GM19468 (cell line): ENCODE measurements around the gene MTMR2.
"Not testable (repeated sequence)": the region's sequence is repeated elsewhere in the genome, so short reads cannot be mapped to it uniquely, and the experiment has no call there.

ENCODE experiments used
- ATAC-seq: cut with Tn5 transposase; IDR thresholded peaks from one replicate; pipeline ENCODE4 v1.9.1; 2021; ENCODE audit warnings: mild to moderate bottlenecking, moderate library complexity, moderate number of reproducible peaks; ENCODE audit not compliant: unreplicated experiment; ENCODE audit errors: extremely low read depth

The MTMR2 gene

DNA sequence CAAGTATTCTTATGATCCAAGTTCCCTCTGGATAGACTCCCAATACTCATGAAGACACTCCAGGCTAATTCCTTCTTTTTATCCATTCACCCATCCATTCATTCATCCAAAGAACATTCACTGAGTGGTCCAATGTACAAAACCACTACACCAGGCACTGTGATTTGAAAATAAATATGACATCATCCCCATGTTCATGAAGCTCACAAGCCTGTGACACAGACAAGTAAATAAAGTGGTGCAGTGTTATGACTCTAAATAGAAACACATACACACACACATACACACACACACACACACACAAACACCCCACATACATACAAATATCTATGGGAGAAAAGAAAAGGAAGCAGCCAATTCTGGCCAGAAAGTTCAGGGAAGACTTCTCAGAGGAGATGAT lies 35.5 kb downstream of the MTMR2 start:
- no peak for ATAC-seq

DNA sequence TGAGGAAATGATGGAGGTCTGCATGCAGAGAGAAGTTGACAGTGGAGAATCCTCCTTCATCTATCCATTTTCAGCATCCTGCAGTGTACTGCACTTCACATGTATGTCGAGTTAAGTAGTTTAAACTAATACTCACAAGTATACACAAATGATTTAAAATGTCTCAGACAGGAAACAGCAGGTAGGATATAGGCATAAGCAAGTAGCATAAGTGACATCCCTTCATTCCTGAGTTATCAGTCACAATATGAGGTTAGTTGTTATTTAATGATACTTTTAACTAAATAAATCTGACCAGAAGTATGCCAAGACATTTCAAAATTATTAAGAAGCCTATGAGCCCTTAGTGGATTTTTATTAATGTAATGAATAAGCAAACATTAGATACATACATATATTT lies 37.4 kb downstream of the MTMR2 start:
- no peak for ATAC-seq

DNA sequence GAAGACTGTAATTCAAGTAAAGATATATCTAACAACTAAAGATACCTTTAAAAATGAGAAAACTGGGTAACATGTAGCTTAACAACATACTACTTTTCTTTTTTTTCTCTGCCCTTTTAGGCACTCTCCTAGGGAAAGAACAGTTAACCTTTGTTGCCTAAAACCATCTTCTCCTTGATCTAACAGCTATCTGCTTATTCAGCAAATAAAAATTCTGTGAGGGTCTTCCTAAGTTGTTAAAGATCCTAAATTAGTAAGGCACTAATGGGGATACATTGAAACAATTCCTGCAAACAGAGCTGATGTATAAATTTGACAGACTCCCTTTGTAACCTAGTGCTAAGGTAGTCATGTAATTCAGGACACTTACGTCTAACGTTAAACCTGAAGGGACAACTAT lies 39.1 kb downstream of the MTMR2 start:
- no peak for ATAC-seq

DNA sequence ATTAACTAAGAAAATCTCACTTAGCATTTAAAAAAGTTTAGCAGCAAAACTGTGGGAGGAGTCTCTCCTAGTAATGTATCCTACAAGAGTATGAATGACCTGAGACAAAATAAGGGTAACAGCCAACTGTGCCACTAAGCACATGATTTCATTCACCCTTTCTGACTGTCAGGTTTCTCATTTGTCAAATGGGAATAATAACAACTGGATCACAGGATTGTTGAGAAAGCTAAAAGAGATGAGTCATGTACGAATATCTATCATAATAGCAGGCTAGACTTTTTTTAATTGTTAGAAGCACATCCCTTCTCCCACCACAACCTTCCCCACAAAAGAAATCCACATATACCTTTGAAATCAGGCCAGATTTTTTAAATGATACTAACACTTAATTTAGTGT lies 39.5 kb downstream of the MTMR2 start:
- no peak for ATAC-seq

DNA sequence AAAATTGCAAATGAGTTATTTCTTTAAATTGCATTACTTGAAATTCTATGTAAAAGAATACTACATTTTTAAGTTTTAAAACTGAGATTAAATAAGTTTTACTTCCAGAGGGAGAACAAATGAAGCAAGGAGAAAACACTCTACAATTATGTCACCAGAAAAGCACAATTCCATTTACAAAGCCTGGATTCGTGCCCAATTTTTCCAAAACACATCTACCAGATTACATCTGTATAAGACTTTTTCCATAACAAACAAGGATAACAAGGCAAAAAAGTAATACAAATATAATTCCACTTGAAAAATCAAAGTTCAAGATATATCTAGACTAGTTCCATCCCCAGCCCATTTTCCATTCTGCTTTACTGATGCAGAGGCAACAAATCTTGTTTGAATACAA lies 40.5 kb downstream of the MTMR2 start:
- ATAC-seq, result no peak

DNA sequence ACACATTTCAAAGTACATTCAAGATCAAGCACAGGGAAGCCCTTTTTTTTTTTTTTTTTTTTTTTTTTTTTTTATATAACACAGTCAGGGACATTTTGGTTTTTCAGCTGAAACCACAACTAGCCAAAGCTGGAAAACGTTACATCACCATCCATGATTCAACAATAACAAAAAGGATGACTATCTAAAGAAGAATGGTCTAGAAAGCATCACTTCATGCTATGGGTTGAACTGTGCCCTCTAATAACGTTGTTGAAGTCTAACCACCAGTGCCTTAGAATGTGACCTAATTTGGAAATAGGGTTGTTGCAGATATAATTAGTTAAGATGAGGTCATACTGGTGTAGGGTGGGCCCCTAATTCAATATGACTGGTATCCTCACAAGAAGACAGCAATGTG lies 46.6 kb downstream of the MTMR2 start:
- ATAC-seq, result no peak

DNA sequence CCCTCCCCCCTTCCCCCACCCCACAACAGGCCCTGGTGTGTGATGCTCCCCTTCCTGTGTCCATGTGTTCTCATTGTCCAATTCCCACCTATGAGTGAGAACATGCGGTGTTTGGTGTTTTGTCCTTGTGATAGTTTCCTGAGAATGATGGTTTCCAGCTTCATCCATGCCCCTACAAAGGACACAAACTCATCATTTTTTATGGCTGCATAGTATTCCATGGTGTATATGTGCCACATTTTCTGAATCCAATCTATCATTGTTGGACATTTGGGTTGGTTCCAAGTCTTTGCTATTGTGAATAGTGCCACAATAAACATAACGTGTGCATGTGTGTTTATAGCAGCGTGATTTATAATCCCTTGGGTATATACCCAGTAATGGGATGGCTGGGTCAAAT lies 53.0 kb downstream of the MTMR2 start:
- not testable (repeated sequence) for ATAC-seq

DNA sequence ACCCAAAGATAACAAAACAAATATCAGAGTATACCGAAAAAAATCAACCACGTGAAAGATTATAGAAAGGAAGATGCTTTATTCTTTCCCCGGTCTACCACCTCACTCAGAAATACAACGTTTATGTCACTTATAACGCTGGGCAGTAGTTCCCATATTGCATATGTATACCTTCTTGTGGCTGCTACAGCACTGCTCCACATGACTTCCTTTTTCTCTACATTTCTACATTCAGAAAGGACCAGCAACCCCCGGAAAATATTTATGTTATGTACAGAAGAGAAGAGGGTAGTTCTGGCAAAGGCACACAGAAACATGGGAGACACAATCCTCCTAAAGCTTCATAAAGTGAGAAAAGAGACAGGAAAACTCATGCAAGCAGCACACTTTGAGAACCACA lies 56.8 kb downstream of the MTMR2 start:
- no peak for ATAC-seq

DNA sequence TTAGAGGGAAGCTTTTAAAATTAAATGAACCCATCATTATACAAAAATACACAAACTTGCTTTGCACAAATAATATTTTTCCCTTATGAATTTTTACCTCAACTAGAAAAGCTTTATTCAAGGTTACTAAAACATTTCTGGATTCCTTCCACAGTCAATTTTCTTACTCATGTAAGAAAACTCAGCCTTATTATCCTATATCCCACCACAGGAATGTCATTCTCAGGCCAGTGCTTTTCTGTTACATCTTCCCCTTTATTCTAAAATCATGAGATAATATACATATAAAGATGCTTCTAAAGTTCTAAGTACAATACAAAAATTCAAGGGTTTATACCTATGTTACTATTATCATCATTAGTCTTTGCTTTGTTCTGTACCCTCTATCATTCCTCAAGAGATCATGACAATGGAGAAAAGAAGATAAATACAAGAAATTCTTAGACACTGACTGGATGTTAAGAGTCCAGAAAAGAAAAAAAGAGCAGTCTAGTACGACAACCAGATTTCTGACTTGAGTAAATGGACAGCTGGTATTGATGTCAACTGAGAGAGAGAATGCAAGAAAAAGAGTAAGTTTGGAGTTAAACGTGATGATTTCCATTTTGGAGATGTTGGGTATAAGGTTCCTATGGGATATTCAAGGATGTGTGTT lies 60.3 kb downstream of the MTMR2 start:
- ATAC-seq, result no peak

DNA sequence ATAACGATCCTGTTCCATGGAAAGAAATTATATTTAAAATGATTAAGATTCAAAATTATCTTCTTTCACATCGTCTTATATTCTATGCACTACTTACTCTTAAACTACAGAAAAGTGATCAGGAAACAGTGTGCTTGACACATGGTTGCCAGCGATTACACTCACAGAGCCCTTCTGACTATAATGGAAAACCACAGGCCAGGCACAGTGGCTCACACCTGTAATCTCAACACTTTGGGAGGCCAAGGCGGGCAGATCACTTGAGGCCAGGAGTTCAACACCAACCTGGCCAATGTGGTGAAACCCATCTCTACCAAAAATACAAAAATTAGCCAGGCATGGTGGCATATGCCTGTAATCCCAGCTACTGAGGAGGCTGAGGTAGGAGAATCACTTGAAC lies 63.9 kb downstream of the MTMR2 start:
- not testable (repeated sequence) for ATAC-seq

DNA sequence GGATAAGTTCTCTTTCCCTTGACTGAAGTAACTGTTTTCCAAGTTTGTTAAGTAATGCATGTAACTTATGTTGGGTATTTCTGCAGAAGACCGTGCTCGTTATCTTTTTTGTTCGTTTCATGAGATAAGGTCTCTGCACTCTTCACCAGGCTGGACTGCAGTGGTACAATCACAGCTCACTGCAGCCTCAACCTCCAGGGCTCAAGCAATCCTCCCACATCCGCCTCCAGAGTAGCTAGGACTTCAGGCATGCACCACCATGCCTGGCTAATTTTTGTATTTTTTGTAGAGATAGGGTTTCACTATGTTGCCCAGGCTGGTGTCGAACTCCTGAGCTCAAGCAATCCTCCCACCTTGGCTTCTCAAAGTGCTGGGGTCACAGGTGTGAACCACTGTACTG lies 69.5 kb downstream of the MTMR2 start:
- ATAC-seq, result not testable (repeated sequence)

DNA sequence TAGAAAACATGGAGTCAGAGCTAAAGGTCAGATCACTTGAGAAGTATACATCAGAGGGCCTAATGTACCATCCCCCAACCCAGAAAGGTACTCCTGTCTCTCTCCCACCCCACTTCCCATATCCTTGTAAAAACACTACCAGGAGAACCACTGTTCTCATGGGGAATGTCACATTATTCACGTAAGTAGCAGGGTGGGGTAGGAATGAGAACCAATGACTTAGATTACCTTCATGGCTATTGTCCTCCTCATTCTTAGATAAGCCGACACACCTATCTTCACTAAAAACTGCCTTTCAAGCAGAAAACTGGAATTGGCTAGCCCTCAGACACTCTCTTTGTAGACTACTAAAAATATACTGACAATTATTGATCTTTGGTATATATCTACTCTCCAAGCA lies 70.0 kb downstream of the MTMR2 start:
- no peak for ATAC-seq

DNA sequence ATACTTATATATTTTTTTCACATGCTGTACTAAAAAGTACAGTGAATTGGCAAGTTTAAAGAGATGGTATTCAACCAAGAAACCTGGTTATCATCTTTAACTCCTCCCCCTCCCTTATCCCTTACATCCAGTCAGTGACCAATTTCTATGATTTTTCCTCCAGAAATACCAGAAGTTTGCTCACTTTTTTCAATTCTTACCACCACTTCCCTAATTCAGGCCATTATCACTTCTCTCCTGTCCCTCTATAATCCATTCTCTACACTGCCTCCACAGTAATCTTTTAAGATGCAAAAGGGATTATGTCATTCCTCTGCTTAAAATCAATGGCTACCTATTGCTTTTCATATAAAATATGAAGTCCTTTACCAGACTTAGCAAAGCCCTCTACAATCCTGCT lies 70.8 kb downstream of the MTMR2 start:
- ATAC-seq, result no peak

DNA sequence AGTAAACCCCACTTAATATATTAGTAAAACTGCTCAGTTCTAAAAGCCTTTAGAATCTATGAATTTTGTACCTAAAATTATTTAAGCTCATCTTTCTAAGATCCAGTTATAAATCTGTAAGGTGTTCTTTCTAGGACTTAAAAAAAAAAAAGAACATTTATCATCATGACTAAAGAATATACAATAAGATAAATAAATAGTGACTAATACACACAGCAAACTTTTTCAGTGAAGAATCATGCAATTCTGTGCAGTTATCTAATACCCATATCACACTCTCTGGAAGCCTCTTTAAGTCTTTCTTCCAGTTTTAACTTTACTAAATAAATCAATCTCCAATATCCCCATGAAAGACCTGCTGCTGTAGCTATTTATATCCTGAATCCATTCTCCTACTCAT lies 73.8 kb downstream of the MTMR2 start:
- no peak for ATAC-seq

DNA sequence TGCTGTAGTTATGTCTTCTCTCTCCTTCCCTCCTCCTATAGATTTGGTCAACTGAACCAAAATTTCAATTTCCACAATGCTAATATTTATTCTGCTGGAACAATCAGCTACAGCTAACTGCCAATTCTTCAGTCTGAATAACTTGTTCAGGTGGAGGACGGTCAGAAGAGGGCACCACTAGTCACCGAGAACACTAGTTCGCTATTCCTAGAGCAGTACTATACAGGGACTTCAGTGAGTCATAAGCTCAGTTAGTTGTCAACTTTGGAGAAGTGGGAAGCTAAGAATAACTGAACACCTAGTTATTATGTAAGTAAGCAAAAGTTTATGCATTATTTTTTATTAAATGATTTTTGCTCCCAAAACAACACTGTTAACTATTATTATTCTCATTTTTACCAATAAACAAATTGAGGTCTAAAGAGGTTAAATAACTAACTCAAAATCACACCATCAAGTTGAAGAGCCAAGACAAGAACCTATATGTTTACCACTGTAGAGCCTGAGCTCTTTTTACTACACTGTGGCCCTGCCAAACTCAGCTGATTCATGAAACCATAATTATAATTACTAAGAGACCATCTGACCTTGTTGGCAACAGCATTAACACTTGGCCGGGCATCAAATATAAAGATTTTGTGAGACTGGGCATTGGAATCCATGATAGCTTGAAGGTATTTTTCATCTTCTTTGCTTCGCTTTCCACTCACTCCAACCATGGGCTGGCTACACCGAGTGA lies 74.7 kb downstream of the MTMR2 start:
- ATAC-seq, result no peak

DNA sequence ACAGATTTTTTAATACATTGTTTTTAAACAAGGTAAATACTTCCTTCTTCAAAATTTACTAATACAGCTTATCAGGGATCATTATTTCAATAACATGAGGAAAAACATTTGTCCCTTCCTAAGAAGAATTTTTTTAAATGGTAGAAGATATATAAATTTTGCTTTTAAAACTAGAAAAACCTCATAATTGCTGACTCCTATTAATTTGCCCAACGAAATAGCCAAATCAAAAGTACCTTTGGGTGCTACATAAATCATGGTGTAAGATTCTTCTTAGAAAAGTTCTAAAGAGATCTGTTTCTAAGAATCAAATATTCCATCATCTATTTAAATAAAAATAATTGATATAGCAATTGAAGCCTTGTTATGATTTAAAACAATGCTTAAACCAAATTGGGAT lies 78.7 kb downstream of the MTMR2 start:
- no peak for ATAC-seq

DNA sequence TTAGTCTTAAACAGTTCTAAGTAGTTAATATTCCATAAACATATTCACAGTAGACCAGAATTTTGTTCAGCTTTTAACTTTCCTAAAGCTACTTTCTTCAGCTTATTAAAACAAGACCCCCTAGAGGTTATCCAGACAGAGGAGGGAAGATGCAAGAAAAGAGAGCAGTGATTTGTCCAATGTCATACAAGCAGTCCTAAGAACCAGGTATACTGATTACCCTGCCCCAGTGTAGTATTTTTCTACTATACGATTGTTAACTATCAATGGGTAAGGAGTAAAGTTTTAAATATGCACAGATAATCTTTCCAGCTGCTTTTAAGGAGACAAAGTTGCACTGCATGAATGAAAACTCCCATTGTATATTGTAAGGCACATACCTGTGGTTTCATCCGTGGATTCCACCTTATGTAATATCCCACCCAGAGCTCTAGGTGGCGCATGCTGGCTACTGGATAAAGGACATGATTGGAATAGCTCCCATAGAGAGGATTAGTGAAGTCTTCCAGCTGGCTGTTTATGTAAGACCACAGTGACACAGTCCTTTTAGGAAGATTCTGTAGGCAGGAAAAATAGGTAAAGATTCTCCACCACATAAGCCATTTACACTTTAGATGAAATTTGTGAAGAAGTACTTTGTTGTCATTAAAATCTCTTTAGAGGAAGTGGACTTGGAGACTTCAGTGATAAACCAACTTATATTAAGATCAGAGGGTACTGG lies 88.0 kb downstream of the MTMR2 start:
- peak; percentile 93 for ATAC-seq

DNA sequence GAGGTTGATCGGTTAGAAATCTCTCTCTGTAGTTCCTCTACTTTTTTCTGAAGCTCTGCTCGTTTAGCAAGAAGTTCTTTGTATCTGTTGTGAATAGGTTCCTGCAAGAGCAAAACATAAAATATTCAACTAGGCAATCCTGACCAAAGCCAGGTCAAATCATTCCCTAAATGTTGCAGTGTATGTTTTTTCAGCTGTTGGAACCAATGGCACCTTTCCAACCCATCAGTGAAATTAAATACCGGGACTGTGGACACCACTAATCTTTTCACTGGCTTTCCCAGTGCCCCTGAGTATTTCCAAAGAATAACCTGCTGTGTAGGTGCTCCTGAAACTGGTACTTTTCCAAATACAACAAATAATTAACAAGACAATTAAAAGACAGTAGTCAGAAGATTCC lies 88.6 kb downstream of the MTMR2 start:
- no peak for ATAC-seq

DNA sequence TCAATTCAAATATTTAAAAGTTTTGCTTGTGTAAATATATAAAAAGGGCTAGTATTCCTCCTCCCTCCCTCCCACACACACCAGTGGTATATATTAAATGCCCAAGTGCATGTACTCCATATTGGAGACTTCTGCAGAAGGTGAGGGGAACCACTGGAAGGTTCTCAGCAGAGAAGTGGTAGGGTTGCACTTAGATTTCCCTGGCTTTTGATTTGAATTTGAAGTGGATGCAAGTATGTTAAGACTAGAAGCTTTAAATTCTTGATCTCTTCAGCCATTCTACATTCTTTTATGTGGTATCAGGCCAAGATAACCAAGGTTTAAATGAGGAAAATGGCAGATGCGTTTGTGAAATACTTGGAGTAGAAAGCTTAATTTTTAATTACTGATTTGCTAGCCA lies 90.5 kb downstream of the MTMR2 start:
- no peak for ATAC-seq

DNA sequence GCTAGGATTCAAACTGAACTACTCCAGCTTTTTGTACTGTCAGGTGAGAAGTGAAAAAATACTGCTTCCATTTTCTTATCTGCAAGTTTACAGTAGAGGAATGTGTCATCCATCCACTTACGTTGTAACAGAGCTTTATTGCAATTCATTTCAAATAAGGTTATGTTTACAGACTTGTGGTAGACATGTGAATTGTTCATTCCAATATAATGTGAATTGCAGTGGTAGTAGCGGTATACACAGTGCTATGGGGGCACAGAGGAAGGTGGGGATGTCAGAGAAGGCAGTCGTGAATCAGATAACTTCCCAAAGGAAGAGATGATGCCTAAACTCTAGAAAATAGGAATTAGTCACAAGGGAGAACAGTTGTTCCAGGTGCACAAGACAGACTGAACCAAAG lies 91.1 kb downstream of the MTMR2 start:
- ATAC-seq, result no peak

DNA sequence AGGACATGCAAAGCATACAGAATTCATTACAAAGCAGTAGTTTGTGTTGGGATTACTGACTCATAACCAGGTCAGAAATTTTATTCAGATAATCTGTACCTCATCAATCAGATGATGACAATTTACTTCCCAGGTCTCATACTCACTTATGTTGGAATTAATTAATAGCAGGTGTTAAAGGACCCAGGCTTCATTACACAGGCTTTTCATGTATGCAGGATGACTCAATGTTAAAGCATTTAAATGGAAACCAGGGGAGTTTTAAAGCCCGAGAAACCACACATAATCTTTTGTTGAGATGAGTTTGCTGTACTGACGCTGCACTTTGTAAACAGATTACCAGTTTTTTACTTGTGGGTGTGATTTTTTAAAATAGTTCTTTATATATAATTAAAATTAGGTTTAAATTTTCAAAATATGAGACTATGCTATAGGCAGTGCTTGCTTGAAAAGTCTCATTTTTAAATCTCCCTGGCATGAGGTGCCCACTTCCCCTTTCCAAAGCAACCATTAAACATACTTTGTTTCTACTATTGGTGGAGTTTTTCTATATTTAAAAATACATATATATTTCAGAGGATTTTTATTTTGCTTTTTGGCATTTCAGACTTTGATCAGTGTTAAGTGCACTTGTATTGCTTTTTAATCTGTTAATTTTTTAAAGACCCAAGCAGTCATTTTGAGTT lies 92.6 kb downstream of the MTMR2 start:
- no peak for ATAC-seq
